HepG2 (cell line): ENCODE measurements around the gene PC. TPM values are rescaled to one million over a fixed set of nuclear protein-coding genes. Genes with fewer than 3 reads are reported as not detected.

ENCODE experiments used
- AGO2 ChIP-seq: fragments of 200-400 bp; formaldehyde crosslinking; optimal IDR thresholded peaks from 2 replicates; pipeline ENCODE3; 2017; ENCODE audit warnings: mild to moderate bottlenecking, low read depth, low read length, moderate library complexity
- ELF3 ChIP-seq: IDR thresholded peaks from 2 replicates; pipeline ENCODE4 v1.6.1; 2016; ENCODE audit warnings: missing genetic modification reagents, missing compliant biosample characterization
- FOXK1 ChIP-seq: sonication (generic); formaldehyde crosslinking; IDR thresholded peaks from 2 replicates; pipeline ENCODE4 v1.4.0; 2020; ENCODE audit warnings: low read depth, missing genetic modification reagents, borderline replicate concordance
- GATAD2A ChIP-seq: IDR thresholded peaks from 2 replicates; pipeline ENCODE4 v1.6.1; 2016
- HDAC6 ChIP-seq: fragments of 200-600 bp; sonication (generic); IDR thresholded peaks from 2 replicates; pipeline ENCODE4 v1.7.0; 2017; ENCODE audit warnings: mild to moderate bottlenecking, antibody characterized with exemption, low read length, low read depth
- HOXA3 ChIP-seq: sonication (generic); formaldehyde crosslinking; IDR thresholded peaks from 2 replicates; pipeline ENCODE4 v1.5.0; 2020; ENCODE audit warnings: missing genetic modification reagents
- IKZF1 ChIP-seq: fragments of 450-650 bp; IDR thresholded peaks from 2 replicates; pipeline ENCODE4 v1.7.1; 2016
- MBNL3 ChIP-seq: fragments of 250-450 bp; sonication (Bioruptor Pico); conservative IDR thresholded peaks from 2 replicates; pipeline ENCODE4 v1.8.0; 2022; ENCODE audit warnings: mild to moderate bottlenecking, inconsistent platforms
- POLR2AphosphoS5 ChIP-seq: IDR thresholded peaks from 2 replicates; pipeline ENCODE4 v1.6.1; 2012; ENCODE audit warnings: low read depth, low read length
- SMYD3 ChIP-seq: sonication (generic); formaldehyde crosslinking; IDR thresholded peaks from 2 replicates; pipeline ENCODE4 v1.8.1; 2023; ENCODE audit warnings: mild to moderate bottlenecking, missing genetic modification reagents
- SP5 ChIP-seq: IDR thresholded peaks from 2 replicates; pipeline ENCODE4 v1.6.1; 2016; ENCODE audit warnings: low read depth, borderline replicate concordance
- ZBTB39 ChIP-seq: sonication (generic); formaldehyde crosslinking; IDR thresholded peaks from 2 replicates; pipeline ENCODE4 v1.5.0; 2020; ENCODE audit warnings: missing genetic modification reagents
- ZFP36L1 ChIP-seq: sonication (generic); formaldehyde crosslinking; IDR thresholded peaks from 2 replicates; pipeline ENCODE4 v1.8.0; 2022; ENCODE audit warnings: mild to moderate bottlenecking, missing genetic modification reagents, moderate library complexity
- ZNF207 ChIP-seq: fragments of 450-650 bp; IDR thresholded peaks from 2 replicates; pipeline ENCODE4 v1.6.1; 2016; ENCODE audit warnings: antibody characterized with exemption, borderline replicate concordance
- ZNF75D ChIP-seq: sonication (generic); formaldehyde crosslinking; IDR thresholded peaks from 2 replicates; pipeline ENCODE4 v1.8.1; 2023; ENCODE audit warnings: missing genetic modification reagents, mild to moderate bottlenecking, borderline replicate concordance
- ZNF883 ChIP-seq: sonication (generic); formaldehyde crosslinking; IDR thresholded peaks from 2 replicates; pipeline ENCODE4 v1.5.1; 2020; ENCODE audit warnings: mild to moderate bottlenecking, missing genetic modification reagents; ENCODE audit errors: not compliant biosample characterization
- polyA plus RNA-seq, 8 experiments: library from polyadenylated mRNA; depleted of rRNA in 3 of 8; stranded (reverse) in 7 of 8; unstranded in 1 of 8; fragments of >200 nt; fragmentation: Illumina TruSeq in 4 of 8; extraction: Trizol in 4 of 8; gene quantifications; 2 replicates each; pipeline versions ENCODE4 v1.2.1 to v1.2.3, GENCODE V29; 2011 to 2016; ENCODE audit warnings: low read depth in 4 of 8, missing spikeins in 1 of 8, mixed read lengths in 1 of 8; ENCODE audit not compliant: insufficient read depth in 1 of 8
- total RNA-seq, 5 experiments: library from RNA; depleted of rRNA; stranded (reverse); fragments of >200 nt; fragmentation: Illumina TruSeq; extraction: Trizol; gene quantifications; 2 replicates each; pipeline ENCODE4 v1.2.3, GENCODE V29; 2016; ENCODE audit warnings: low read depth in 1 of 5
- TF ChIP-seq, protein P1 (sequence below): sonication (generic); formaldehyde crosslinking; IDR thresholded peaks from 2 replicates; pipeline ENCODE4 v1.4.0; 2020; ENCODE audit warnings: mild to moderate bottlenecking, missing genetic modification reagents
- TF ChIP-seq, protein P2 (sequence below): sonication (generic); formaldehyde crosslinking; IDR thresholded peaks from 2 replicates; pipeline ENCODE4 v1.8.1; 2023; ENCODE audit warnings: mild to moderate bottlenecking, missing genetic modification reagents, borderline replicate concordance
- TF ChIP-seq, protein P3 (sequence below): sonication (generic); formaldehyde crosslinking; IDR thresholded peaks from 2 replicates; pipeline ENCODE4 v1.5.1; 2020; ENCODE audit warnings: mild to moderate bottlenecking, missing genetic modification reagents, borderline replicate concordance
- TF ChIP-seq, protein P4 (sequence below): sonication (generic); formaldehyde crosslinking; IDR thresholded peaks from 2 replicates; pipeline ENCODE4 v1.5.1; 2020; ENCODE audit warnings: mild to moderate bottlenecking, missing genetic modification reagents, moderate library complexity

The PC gene
- total and polyA plus RNA-seq, 2 of the 13 experiments (the other 11 are each of a cell fraction or from before 2014, with no cell fraction given), result 29.0 to 39.0 TPM

DNA sequence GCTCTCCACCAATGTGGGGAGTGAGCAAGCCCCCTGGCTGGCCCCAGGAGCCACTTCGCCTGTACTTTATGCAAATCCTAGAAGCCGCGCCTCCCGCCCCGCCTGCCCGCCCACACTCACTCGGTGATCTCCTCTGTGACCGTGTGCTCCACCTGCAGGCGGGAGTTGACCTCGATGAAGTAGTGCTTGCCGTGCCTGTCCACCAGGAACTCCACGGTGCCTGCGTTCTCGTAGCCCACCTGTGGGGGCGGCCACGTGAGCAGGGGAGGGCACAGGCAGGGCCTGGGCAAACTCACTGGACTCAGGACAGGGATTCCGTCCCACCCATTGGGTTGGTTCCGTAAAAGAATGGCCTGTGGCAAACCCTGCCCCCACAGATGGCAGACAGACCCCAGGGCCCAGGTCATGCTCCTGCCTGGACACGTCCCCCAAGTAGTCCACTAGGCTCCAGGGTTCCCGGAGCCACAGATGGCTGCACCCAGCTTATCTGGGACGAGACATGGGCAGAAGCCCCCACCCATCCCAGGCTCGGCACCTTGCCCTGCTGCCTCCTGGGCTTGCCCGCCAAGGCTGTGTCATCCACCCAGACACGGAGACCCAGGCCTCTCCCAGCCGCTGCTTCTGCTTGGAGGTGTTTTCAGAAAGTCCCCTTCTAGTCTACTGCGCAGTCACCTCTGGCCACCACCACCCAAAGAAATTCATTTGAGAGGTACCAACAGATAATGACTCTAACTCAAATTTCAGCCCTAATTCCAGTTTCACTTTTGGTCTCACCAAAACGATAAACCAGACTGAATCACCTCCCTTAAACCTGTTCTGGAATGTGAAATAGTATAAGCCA, 89.2 kb downstream of the PC start (continued):
- peak; percentile 57 for TF ChIP-seq AGO2
- peak; percentile 54 for TF ChIP-seq GATAD2A (CRISPR knock-in tag)
- no peak for TF ChIP-seq HDAC6
- TF ChIP-seq, protein P1, sequence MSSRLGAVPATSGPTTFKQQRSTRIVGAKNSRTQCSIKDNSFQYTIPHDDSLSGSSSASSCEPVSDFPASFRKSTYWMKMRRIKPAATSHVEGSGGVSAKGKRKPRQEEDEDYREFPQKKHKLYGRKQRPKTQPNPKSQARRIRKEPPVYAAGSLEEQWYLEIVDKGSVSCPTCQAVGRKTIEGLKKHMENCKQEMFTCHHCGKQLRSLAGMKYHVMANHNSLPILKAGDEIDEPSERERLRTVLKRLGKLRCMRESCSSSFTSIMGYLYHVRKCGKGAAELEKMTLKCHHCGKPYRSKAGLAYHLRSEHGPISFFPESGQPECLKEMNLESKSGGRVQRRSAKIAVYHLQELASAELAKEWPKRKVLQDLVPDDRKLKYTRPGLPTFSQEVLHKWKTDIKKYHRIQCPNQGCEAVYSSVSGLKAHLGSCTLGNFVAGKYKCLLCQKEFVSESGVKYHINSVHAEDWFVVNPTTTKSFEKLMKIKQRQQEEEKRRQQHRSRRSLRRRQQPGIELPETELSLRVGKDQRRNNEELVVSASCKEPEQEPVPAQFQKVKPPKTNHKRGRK (CRISPR knock-in tag), result no peak
- no peak for TF ChIP-seq ELF3 (CRISPR knock-in tag)
- no peak for TF ChIP-seq ZNF75D
- no peak for TF ChIP-seq ZBTB39
- peak; percentile 40; the same call in 1 of the 2 replicates for TF ChIP-seq SP5 (CRISPR knock-in tag)
- TF ChIP-seq FOXK1 (CRISPR knock-in tag), result no peak
- TF ChIP-seq, protein P2, sequence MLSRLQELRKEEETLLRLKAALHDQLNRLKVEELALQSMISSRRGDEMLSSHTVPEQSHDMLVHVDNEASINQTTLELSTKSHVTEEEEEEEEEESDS, result no peak
- no peak for TF ChIP-seq MBNL3 (CRISPR knock-in tag)
- no peak for TF ChIP-seq POLR2AphosphoS5
- TF ChIP-seq HOXA3 (CRISPR knock-in tag), result no peak
- TF ChIP-seq, protein P3, sequence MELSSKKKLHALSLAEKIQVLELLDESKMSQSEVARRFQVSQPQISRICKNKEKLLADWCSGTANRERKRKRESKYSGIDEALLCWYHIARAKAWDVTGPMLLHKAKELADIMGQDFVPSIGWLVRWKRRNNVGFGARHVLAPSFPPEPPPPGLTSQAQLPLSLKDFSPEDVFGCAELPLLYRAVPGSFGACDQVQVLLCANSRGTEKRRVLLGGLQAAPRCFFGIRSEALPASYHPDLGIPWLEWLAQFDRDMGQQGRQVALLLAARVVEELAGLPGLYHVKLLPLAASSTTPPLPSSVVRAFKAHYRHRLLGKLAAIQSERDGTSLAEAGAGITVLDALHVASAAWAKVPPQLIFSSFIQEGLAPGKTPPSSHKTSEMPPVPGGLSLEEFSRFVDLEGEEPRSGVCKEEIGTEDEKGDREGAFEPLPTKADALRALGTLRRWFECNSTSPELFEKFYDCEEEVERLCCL (CRISPR knock-in tag), result no peak
- TF ChIP-seq, protein P4, sequence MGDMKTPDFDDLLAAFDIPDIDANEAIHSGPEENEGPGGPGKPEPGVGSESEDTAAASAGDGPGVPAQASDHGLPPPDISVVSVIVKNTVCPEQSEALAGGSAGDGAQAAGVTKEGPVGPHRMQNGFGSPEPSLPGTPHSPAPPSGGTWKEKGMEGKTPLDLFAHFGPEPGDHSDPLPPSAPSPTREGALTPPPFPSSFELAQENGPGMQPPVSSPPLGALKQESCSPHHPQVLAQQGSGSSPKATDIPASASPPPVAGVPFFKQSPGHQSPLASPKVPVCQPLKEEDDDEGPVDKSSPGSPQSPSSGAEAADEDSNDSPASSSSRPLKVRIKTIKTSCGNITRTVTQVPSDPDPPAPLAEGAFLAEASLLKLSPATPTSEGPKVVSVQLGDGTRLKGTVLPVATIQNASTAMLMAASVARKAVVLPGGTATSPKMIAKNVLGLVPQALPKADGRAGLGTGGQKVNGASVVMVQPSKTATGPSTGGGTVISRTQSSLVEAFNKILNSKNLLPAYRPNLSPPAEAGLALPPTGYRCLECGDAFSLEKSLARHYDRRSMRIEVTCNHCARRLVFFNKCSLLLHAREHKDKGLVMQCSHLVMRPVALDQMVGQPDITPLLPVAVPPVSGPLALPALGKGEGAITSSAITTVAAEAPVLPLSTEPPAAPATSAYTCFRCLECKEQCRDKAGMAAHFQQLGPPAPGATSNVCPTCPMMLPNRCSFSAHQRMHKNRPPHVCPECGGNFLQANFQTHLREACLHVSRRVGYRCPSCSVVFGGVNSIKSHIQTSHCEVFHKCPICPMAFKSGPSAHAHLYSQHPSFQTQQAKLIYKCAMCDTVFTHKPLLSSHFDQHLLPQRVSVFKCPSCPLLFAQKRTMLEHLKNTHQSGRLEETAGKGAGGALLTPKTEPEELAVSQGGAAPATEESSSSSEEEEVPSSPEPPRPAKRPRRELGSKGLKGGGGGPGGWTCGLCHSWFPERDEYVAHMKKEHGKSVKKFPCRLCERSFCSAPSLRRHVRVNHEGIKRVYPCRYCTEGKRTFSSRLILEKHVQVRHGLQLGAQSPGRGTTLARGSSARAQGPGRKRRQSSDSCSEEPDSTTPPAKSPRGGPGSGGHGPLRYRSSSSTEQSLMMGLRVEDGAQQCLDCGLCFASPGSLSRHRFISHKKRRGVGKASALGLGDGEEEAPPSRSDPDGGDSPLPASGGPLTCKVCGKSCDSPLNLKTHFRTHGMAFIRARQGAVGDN (CRISPR knock-in tag), result peak; percentile 74
- no peak for TF ChIP-seq SMYD3
- no peak for TF ChIP-seq ZNF207
- TF ChIP-seq IKZF1, result no peak
- TF ChIP-seq ZFP36L1 (CRISPR knock-in tag), result no peak
- no peak for TF ChIP-seq ZNF883
